GM04503 (cell line): Measurements from ENCODE around the gene COL8A1.

Experiments used
- DNase-seq: peaks from one replicate; pipeline ENCODE4 v3.0.0-alpha.2; 2012; ENCODE audit warnings: low read depth

The COL8A1 gene

DNA sequence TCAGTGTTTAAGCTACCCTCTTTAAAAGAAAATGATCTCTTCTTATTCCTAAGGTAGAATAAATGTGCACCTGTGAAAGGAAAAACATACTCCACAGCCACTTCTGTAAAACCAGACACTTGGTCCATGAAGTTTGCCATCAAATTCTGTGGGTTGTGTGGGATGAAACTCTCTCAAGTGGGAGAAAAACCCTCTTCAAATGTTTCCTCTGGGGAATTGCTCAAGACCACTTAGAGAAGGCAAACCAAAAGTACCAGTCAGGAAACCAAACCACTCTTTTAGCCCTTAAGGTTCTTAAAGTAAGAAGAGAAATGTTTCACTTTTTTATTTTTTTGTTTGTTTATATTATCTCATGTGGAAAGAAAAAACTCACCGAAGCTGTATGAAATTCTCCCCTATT lies 1.2 kb downstream of the COL8A1 start:
- no peak for DNase-seq

DNA sequence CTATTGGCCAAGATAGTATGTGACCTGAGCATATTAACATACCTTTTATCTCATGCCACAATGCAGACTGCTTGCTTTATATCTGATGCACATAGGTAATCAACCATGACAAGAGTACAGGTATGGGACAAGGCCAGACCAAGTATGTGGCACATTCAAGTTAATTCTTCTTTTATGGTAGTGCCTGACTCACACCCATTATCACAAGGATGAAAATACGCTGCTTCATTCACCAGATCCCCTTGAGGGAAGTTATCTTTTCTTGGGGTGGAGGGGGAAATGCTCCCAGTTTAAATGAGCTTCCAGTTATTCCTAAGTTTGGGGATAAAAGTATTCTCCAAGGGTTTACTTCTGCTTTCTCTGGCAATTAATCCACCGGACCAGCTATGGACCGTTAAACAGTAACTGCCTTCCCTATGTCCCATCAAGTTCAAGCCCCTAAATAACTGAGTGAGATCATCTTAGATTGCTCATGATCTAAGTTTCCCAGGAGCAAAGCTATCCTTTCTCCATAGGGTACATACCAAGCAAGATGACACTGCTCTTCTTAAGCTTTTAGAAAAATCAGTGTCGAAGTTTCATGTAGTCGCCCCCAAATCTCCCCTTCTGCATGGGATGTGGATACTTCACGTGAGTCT lies 1.9 kb downstream of the COL8A1 start:
- no peak for DNase-seq

DNA sequence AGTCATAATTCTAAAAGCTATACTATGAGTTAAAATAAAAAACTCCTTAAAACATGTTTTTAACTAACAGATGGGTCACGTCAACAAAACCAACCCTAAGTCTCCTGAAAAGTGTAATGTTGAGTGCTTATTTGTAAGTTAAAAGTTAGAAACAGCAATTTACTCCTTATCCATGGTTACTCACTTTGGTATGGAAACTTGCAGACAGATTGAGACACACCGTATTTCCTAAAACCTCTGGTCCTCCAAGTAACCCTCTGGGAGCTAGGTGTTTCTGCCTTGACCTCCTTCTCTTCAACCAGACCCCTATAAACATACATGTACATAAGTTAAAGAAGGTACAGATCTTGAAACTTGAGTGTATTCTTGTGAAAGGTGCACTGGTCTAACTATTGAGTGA lies 3.1 kb downstream of the COL8A1 start:
- DNase-seq, result no peak

DNA sequence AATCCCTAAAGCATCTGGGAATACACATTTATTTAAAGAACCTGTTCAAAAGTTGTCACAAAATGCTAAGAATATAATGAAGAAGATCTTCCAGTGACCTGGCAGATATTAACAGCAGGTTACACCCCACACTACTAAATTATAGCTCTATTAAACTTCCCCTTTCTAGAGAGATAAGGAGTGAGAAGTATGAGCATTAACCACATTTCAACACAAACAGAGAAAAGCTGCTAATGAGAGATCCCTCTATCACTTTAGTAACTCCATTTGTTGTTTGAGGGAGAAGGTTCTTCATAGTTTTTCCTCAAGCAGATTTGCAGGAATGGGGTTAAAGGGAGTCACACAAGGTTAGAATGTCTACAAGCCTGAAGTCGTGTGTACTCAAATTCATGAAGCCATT lies 3.6 kb downstream of the COL8A1 start:
- DNase-seq, result no peak

DNA sequence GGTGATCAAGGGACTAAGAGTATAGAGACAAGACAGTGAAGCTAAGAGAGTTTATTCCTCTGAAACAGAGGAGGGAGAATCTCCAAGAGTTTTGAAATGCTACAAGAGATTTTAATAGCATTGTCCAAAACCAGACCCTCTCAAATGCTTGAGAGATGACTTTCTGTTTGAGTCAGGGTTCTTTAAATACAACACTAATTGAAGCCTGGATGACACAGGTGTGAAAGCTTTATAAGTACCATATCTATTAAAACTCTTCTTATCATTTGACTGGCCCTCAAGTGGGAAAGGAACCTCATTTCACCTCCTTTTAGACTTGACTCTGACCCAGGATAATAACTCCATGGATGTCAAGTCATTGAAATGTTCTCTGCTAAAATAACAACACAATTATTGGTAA lies 5.6 kb downstream of the COL8A1 start:
- no peak for DNase-seq

DNA sequence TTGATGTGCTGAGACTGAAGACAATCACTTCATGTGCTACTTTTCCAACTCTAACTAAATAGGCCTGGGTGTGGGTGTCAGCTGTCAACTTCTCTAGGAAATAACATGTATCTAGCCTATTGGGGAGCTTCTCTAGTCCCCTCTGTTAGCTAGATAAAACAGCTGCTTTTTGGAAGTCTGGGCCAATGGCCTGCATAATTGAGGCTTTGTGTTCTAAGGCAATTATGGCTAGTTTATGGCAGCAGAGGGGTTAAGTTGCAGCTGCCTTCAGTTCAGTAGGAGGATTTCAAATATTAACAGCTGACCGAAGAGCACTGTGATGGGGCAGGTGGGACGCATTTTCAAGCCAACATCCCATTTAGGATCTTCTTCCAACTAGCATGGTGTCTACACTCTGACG lies 6.4 kb downstream of the COL8A1 start:
- no peak for DNase-seq

DNA sequence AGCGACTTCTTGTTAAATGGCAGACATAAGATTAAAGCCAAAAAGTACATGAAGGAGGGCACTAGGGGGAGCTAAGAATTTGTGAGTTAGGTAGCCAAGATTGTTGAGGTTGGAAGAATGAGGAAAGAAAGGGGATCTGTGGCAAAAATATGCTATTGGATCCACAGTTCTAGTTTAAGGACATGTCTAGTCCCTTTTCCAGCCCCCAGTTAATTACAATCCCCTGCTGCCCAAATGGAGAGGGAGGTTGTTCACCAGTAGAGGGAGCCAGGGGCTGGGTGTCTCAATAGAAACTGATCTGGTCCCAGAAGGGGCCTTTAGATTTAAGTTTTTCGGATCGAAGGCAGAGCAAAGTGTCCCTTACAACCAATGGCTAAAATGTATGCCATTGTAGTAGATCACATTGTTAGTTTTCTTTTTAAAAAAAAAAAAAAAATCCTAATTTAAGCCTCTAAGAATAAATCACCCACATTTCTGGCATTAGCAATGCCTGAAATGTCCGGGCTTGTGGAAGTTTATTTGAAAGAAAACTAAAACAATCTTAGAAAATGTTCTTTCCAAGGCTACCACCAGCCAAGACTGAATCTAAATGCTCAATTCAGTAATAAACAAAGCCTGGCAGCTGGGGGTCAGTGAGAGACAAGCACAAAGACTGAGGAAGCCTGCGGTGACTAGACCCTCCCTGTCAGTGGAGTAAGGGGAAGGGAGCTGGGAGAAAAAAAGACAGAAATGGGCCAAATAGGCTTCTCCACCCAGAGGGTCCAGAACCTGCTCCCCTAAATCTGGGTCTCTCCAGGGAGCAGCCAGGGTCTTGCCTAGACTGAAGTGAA lies 7.1 kb downstream of the COL8A1 start:
- no peak for DNase-seq

DNA sequence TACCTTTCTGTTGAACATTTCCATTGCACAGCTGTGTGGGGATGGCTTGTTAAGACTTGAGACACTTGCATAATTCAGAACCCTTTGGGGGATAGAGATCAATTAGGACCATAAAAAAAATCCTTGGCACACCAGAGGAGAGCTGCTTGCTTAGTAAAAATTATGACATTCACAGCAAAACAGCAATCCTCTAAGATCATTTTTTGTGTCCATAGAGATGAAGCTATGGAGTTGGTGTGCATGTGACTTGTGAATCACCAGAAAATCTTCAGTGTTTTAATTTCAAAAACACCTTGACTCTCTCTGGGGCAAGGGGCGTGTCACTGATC lies 7.7 kb downstream of the COL8A1 start:
- no peak for DNase-seq

DNA sequence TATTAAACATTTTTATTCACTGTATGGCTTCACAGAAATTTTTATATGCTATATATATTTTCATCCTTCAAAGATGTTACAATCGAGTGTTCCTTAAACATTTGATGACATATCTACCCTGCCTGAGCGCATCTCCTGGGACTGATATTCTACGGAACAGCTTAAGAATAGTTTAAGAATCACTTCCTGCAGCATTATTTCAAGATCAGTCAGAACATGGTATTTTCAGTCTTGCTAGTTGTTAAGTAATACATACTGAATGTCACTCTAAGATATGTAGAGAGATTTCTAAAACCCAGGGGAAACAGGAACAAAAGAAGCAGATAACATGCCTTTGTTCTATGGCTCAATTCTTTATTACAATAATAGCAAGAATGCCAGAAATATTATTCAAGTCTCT lies 8.7 kb downstream of the COL8A1 start:
- DNase-seq, result no peak

DNA sequence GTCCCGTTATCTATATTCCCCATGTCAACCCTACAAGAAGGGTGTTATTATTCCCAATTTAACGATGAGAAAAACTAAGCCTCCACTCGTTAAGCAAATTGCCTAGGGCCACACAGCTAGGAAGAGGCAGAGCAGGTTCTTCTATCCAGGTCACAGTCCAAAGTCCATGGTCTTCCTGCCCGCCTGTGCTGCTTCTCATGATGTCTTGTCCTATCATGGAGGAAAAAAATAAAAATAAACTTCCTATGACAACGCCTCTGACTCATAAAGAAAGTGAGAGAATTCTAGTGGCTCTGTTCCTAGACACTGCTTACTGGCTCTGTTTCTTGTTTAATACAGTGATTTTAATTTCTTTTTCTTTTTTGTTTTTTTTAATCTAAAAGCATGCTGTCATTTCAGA lies 9.7 kb downstream of the COL8A1 start:
- DNase-seq, result no peak

DNA sequence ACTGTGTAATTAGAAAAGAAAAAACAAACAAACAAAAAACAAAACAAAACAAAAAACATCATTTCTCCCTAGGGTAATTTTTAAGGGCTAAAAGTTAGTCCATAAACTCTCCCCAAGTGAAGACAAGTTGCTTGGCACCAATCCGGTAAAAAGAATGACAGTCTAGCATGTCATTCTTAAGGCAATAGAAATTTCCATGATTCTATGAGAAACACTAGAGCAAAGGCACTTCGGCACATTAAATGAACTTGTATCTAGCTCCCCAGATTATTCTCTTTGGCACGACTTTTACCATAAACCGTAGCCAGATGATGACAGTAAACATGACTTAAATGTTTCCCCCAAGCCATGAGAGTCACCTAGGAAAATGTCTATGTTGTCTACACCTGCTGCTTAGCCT lies 10.1 kb downstream of the COL8A1 start:
- DNase-seq, result no peak

DNA sequence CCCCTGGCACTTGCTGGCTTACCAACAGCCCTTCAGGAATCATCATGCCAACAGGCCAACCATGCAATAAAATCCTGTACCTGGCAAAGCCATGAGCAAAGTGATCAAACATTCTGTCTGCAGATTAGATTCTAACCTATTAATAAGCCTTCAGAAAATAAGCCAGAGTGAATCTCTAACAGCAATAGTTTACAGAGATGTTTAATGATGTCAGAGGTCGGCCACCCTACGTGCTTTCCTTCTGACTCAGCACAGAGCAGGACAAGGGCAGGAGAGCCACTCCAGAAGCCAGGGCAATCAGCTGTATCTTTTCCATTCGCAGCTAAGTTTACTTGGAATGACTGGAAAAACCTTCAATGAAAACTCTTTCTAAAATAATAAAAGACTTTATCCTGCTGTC lies 13.1 kb downstream of the COL8A1 start:
- no peak for DNase-seq

DNA sequence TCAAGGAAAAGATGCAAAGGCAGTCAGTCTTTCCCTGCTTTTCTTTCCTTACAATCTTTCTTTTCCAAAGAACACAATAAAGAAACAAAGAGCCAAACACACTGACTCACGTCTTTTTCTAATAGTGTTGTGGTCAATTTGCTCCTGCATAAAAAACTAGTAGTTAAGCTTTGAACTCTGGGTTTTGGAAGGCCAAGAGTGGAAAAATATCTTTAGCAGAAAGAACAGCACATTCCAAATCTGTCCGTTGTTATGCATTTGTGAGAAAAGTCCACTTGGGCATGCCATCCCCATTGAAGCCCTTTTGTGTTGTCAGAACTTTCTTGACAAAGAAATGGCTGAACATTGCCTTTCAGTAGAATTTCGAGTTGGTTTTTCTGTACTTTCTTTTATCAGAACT lies 18.2 kb downstream of the COL8A1 start:
- DNase-seq, result no peak

DNA sequence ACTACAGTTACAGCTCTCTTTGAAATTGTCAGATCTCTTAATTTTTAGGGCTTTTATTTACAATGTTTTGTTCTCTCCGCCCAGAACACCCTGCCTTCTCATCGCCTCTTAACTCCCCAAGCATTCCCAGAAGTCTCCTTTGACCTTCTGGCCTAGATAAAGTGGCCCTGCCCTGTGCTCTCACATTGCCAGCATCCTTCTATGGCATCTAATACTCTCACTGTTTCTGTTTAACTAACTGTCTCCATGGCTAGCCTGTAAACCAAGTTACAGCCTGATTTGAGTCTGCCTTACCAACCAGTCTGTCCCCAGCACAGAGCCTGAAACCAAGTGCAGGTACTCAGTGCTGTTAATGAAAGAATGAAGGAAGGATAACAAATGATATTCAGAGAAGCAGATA lies 19.9 kb downstream of the COL8A1 start:
- no peak for DNase-seq

DNA sequence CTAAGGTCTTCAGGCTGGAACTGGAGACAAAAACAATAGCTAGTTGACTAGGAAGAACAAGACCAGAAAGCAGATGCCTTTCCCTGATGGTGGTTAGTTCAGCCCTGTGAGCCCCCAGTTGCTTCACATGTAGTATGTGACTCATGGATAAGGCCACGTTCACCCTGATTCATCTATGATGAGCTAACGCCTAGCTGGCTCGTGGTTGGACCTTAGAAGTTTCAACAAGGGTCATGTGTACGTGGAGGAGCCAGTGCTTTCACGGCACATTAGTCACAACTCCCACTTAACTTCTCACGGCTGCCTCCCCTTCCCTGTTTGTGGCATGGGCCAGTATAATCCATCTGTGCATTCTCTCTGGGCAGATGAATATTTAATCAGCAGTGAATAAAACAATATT lies 20.6 kb downstream of the COL8A1 start:
- peak; percentile 93 for DNase-seq

DNA sequence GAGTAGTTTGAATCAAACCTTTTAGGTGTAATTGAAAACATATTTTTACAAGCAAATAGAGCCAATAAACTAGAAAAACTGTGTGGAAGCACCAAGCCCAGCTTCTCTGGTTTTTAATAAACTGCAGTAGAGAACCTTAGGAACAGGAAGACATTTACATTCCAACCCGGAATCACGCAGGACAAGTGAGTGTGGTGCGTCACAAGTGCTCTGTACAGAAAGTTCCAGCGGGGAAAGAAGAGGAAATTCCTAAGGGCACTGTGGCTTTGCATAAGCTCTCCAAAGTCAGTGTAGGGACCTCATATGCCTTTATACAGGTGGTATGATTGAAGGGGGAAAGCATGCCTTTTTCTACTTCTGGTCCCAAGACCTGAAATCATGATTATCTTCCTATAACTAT lies 21.6 kb downstream of the COL8A1 start:
- DNase-seq, result no peak

DNA sequence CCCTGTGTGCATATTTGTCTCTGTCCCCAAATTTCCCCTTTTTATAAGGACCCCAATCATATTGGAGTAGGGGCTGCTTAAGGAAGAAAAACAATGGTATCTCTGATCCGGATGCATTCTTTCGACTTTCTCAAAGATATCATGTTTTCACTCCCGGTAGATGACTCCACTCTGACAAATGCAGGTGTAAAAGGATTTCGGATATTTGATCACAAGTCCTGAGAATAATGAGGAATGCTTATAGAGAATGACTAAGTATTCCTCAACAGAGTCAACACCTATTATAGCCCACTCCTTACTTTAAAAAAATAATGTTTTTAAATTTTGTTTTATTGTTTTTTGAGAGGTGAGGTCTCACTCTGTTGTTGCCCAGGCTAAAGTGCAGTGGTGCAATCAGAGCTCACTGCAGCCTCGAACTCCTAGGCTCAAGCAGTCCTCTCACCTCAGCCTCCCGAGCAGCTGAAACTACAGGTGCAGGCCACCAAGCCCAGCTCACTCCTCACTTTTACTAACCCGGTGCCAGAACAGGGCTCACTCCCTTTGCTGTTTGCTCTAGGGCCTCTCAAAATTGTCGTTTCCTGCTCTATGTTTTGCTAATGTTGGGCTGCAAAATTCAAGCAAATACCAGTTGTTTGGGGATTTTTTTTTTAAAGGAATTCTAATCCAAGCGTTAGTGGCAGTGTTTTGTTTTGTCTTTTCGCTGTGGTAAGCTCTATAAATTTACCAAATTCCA lies 24.6 kb downstream of the COL8A1 start:
- no peak for DNase-seq

DNA sequence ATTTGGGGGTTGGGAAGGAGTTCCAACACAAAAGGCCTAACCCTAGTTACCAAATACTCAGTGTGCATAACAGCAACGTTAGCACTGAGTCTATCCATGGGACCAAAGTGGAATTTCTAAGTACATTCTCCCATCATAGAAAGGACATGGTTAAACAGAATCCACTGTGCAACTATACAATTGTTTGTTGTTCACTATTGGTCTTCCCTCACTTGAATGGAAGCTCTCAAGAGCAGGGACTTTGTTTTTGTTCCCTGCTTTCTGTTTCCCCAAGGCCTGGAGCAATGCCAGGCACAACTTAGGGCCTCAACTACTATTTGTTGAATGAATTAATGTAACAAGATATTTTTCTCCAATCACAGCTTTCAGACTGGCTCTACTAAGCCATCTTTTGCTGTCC lies 25.6 kb downstream of the COL8A1 start:
- DNase-seq, result no peak

DNA sequence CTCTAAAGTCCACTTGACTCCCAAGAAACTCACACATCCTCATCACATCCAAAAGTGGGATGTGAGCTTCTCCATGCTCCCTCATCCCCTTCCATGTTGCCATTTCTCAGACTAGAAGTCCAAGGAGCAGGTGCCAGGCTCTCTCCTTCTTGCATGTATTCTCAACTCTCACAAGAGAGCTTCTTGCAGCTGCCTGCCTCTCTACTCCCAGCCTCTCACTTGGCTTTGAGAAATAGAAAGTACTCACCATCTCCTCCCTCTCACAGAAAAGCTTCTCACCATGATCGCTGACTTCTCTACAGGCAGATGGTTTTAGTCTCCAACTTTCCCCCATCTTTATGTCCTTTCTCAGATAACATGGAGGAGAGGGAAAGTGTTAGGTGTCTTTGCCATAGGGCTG lies 26.6 kb downstream of the COL8A1 start:
- no peak for DNase-seq

DNA sequence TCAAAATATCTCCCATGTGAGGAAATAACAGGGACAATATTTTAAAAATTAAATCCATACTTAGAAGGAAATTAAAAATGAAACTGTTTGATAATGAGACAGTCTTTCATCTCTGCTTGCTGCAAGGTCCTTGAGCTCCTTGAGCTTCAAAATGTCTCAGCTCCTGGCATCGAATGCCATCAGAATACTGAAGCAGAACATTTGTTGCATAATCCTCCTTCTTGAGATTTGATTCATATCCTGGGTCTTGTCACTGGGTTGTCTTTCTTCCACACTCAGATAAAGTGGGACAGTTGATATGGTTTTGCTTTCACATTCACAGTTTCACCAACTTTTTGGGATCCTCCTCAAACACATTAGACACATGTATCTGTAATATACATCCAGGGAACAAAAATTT lies 27.8 kb downstream of the COL8A1 start:
- no peak for DNase-seq

DNA sequence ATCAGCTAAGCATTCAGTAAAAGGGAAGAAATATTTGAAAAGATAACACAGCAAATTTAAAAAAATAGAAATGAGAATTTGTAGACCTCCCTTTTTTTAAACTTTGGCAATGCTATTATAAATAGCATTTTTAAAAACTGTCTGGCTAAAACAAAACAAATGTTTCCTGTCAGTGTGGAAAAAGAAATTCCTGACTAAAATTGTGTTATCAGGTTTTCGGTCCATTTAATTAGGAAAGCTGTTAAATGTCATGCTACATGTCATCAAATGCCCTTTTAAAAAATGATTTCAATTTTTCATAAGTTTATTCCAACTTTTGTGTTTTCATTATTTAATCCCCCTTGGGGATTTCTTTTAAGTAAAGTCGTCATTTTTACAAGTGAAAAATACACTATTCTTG lies 29.6 kb downstream of the COL8A1 start:
- no peak for DNase-seq

DNA sequence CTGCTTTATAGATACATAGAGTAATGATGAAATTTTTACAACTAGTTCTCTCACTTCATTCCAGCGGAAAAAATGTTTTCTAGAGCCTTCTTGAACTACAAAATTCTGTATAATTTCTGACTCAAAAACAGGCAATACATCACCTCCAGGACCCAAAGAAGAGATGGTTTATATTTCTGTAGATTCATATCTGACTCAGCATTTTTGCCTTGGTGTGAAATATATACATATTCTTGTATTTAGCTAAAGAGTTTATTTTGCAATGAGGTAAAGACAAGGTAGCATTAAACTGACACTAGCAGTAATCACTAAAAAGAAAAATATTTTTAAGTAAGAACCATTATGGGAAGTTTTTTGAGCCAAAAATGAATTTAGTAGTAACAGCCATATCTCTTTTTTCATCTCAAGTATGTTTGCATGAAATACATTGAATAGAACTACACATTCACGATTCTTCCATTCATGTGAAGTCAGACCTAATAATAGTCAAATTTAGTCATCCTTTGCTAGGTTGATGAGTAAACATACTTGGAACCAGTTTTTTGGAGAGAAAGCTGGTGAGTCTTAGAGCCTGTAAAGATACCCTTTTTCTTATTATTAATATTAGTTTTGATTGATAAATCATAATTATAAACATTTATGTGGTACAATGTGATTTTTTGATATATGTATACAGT lies 31.6 kb downstream of the COL8A1 start:
- DNase-seq, result no peak

DNA sequence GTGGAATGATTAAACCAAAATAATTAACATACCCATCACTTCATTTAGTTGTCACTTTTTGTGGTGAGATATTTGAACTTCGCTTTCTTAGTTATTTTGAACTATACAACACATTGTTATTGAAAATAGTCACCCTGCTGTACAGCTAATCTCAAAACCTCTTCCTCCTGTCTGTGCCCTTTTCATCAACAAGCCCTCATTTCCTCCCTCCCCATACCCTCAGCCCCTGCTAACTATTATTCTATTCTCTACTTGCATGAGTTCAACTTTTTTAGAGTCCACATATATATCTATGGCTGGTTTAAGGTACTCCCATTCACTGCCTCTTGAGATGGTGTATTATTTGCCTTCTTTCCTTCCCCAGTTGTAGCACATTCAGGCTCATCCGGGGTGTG lies 32.2 kb downstream of the COL8A1 start:
- DNase-seq, result no peak
